ENCODE measurements around the gene ADAMTS18.
A peak's percentile ranks its signal among the peaks of the same experiment; 100 is the strongest.

ADAMTS18 gene

DNA sequence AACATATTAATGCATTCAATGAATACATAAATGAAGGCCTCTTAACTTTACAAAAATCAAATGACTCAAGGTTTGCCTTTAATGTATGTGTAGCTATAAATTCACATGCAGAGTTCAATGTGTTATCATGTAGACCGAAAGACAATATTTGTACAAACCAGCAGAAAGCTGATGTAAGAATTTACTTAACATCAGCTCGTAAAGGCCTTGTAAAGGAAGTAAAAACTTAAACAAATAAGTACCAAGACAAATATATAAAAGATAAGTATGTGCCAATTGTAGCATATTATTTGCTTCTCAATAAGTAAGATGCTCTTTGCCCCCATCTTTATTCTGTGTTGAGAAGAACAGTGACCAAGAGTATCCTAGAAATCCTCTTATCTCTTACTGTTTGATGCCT, 130.0 kb downstream of the ADAMTS18 start:
- Histone ChIP-seq H3K36me3 (ENCODE audit: control insufficient read depth in 2 of 2, insufficient read depth in 1 of 2, low read length in 2 of 2) (no peaks in the 10 kb centered on the region), H3K4me3 (ENCODE audit: low read depth, low read length) (no peak overlapping the region), H3K4me1 (ENCODE audit: control insufficient read depth, insufficient read depth, low read length) (peaks cover 46% of the 10 kb centered on the region), H3K27ac (ENCODE audit: extremely low read depth, low read depth, low read length) (peak overlapping the region; percentile 81; the same call in 1 of the 2 replicates), H3K9me3 (ENCODE audit: control insufficient read depth, insufficient read depth, low read depth, low read length) (no peaks in the 10 kb centered on the region)
- TF ChIP-seq, protein P1, sequence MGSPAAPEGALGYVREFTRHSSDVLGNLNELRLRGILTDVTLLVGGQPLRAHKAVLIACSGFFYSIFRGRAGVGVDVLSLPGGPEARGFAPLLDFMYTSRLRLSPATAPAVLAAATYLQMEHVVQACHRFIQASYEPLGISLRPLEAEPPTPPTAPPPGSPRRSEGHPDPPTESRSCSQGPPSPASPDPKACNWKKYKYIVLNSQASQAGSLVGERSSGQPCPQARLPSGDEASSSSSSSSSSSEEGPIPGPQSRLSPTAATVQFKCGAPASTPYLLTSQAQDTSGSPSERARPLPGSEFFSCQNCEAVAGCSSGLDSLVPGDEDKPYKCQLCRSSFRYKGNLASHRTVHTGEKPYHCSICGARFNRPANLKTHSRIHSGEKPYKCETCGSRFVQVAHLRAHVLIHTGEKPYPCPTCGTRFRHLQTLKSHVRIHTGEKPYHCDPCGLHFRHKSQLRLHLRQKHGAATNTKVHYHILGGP (tag by site-specific recombination; IDR thresholded peaks at IDR 0.05): 0 out of 2 replicates have a peak, but pooled peaks have one; percentile 13
- TF ChIP-seq FEZF1 (tag by site-specific recombination; IDR thresholded peaks at IDR 0.05) (peak; percentile 75), TCF7L2 (IDR thresholded peaks at IDR 0.05; ENCODE audit: borderline replicate concordance, low read depth, low read length) (peak; percentile 47), PRDM6 (tag by site-specific recombination; IDR thresholded peaks at IDR 0.05) (peak; percentile 58), ZXDB (tag by site-specific recombination; IDR thresholded peaks at IDR 0.05) (peak; percentile 68), HOXA7 (CRISPR knock-in tag; IDR thresholded peaks at IDR 0.05; ENCODE audit: borderline replicate concordance) (no peak), ZNF184 (tag by site-specific recombination; IDR thresholded peaks at IDR 0.05) (no peak), ZNF580 (tag by site-specific recombination; IDR thresholded peaks at IDR 0.05) (peak; percentile 58; the same call in 1 of the 2 replicates), ZNF843 (tag by site-specific recombination; IDR thresholded peaks at IDR 0.05) (peak; percentile 78; the same call in 1 of the 2 replicates)
- POLR2A ChIA-PET: no interaction called here
- CTCF ChIA-PET: interaction anchor here (1.5 kb wide), 1 partner anchor 279 kb away, joined by 4 read pairs; no protein-coding TSS in a partner anchor

- no peaks in the 10 kb centered on the region for H3K36me3 ChIP-seq (ENCODE audit: control insufficient read depth in 2 of 2, insufficient read depth in 1 of 2, low read length in 2 of 2)
- H3K27ac ChIP-seq (ENCODE audit: extremely low read depth, low read depth, low read length): no peak overlapping the region; the same call in 1 of the 2 replicates
- no peak for TF ChIP-seq ZNF571 (tag by site-specific recombination; IDR thresholded peaks at IDR 0.05)
- TF ChIP-seq ZNF121 (tag by site-specific recombination; IDR thresholded peaks at IDR 0.05): peak; percentile 95
- TF ChIP-seq ZNF677 (tag by site-specific recombination; IDR thresholded peaks at IDR 0.05): no peak
- H3K9me3 ChIP-seq (ENCODE audit: control insufficient read depth, insufficient read depth, low read depth, low read length): no peaks in the 10 kb centered on the region
- H3K4me1 ChIP-seq (ENCODE audit: control insufficient read depth, insufficient read depth, low read length): peaks cover 40% of the 10 kb centered on the region
- CTCF ChIA-PET: interaction anchor here (0.9 to 1.5 kb wide), 2 partner anchors 68 to 280 kb away, joined by 3 to 4 read pairs; no protein-coding TSS in a partner anchor
- no peak overlapping the region for H3K4me3 ChIP-seq (ENCODE audit: low read depth, low read length)
- POLR2A ChIA-PET: no interaction called here
Observed at GRCh38 chr16:77304134-77304533, 130.7 kb downstream of the ADAMTS18 start.

- CTCF ChIA-PET: interaction anchor here (0.6 kb wide), 1 partner anchor 793 kb away, joined by 4 read pairs; no protein-coding TSS in a partner anchor
- no peaks in the 10 kb centered on the region for H3K36me3 ChIP-seq (ENCODE audit: control insufficient read depth in 2 of 2, insufficient read depth in 1 of 2, low read length in 2 of 2)
- no peaks in the 10 kb centered on the region for H3K9me3 ChIP-seq (ENCODE audit: control insufficient read depth, insufficient read depth, low read depth, low read length)
- POLR2A ChIA-PET: no interaction called here
- H3K4me3 ChIP-seq (ENCODE audit: low read depth, low read length): no peak overlapping the region
- peaks cover 35% of the 10 kb centered on the region for H3K4me1 ChIP-seq (ENCODE audit: control insufficient read depth, insufficient read depth, low read length)
- no peak overlapping the region for H3K27ac ChIP-seq (ENCODE audit: extremely low read depth, low read depth, low read length)
- TF ChIP-seq, protein P2, sequence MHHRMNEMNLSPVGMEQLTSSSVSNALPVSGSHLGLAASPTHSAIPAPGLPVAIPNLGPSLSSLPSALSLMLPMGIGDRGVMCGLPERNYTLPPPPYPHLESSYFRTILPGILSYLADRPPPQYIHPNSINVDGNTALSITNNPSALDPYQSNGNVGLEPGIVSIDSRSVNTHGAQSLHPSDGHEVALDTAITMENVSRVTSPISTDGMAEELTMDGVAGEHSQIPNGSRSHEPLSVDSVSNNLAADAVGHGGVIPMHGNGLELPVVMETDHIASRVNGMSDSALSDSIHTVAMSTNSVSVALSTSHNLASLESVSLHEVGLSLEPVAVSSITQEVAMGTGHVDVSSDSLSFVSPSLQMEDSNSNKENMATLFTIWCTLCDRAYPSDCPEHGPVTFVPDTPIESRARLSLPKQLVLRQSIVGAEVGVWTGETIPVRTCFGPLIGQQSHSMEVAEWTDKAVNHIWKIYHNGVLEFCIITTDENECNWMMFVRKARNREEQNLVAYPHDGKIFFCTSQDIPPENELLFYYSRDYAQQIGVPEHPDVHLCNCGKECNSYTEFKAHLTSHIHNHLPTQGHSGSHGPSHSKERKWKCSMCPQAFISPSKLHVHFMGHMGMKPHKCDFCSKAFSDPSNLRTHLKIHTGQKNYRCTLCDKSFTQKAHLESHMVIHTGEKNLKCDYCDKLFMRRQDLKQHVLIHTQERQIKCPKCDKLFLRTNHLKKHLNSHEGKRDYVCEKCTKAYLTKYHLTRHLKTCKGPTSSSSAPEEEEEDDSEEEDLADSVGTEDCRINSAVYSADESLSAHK (tag by site-specific recombination; IDR thresholded peaks at IDR 0.05): no peak
- TF ChIP-seq ZBTB49 (tag by site-specific recombination; IDR thresholded peaks at IDR 0.05; ENCODE audit: low read depth) (no peak), OSR2 (tag by site-specific recombination; IDR thresholded peaks at IDR 0.05) (no peak), ZNF324 (tag by site-specific recombination; IDR thresholded peaks at IDR 0.05) (no peak), ZBTB44 (tag by site-specific recombination; IDR thresholded peaks at IDR 0.05) (no peak), ZNF530 (tag by site-specific recombination; IDR thresholded peaks at IDR 0.05; ENCODE audit: low read depth) (no peak), ZFHX2 (tag by site-specific recombination; conservative IDR thresholded peaks at IDR 0.05) (no peak)
Observed at GRCh38 chr16:77302674-77303073, 132.2 kb downstream of the ADAMTS18 start.

Data from HEK293 (cell line).